ENCODE results near the gene FOXA1.

The FOXA1 gene

GRCh38 chr14:37553935-37554550 is 41.0 kb downstream of the FOXA1 start:
- DNase-seq, result no peak

GRCh38 chr14:37551119-37551518 is 43.9 kb downstream of the FOXA1 start:
- no peak for DNase-seq

GRCh38 chr14:37550511-37550910 is 44.5 kb downstream of the FOXA1 start:
- no peak for DNase-seq

GRCh38 chr14:37546621-37547447 is 48.2 kb downstream of the FOXA1 start:
- DNase-seq, result no peak

GRCh38 chr14:37545174-37545573 is 49.9 kb downstream of the FOXA1 start:
- DNase-seq, result no peak

- no peak for DNase-seq
Measured at GRCh38 chr14:37544407-37544806, 50.6 kb downstream of the FOXA1 start.

GRCh38 chr14:37539992-37540391 is 55.1 kb downstream of the FOXA1 start:
- no peak for DNase-seq
